Breast epithelium (tissue), 4 donors: ENCODE data around the gene GCN1. TPM values are rescaled to one million over a fixed set of nuclear protein-coding genes. Genes with fewer than 3 reads are reported as not detected.
A peak's percentile ranks its signal among the peaks of the same experiment; 100 is the strongest.

Experiments
- DNase-seq, 2 donors: peaks; one replicate each; pipeline ENCODE4 v3.0.0-alpha.2; 2019; ENCODE audit warnings: low spot score in 2 of 2
- H3K27ac ChIP-seq, 2 donors: fragments of 200-600 bp; sonication (generic) in 1 of 2; one replicate each; pipeline ENCODE4 v1.5.1; 2016 to 2019; ENCODE audit warnings: mild to moderate bottlenecking in 1 of 2
- H3K27me3 ChIP-seq, 2 donors: fragments of 200-600 bp; sonication (generic) in 1 of 2; one replicate each; pipeline versions ENCODE4 v1.5.1 to v1.6.0; 2017 to 2019; ENCODE audit warnings: control low read depth in 1 of 2, mild to moderate bottlenecking in 1 of 2
- H3K36me3 ChIP-seq: fragments of 200-600 bp; one replicate; pipeline ENCODE4 v1.5.1; 2019
- H3K4me1 ChIP-seq, 2 donors: fragments of 200-600 bp; sonication (generic); one replicate each; pipeline ENCODE4 v1.5.1; 2016 to 2019; ENCODE audit warnings: control low read depth in 1 of 2
- H3K4me3 ChIP-seq, 3 donors: fragments of 200-600 bp; sonication (generic); 1 replicate in 2 of 3; 2 replicates in 1 of 3; pipeline ENCODE4 v1.5.1; 2016 to 2019; ENCODE audit warnings: mild to moderate bottlenecking in 3 of 3, moderate library complexity in 2 of 3
- H3K9me3 ChIP-seq, 2 donors: fragments of 200-600 bp; sonication (generic) in 1 of 2; one replicate each; pipeline ENCODE4 v1.5.1; 2016 to 2019; ENCODE audit warnings: control low read depth in 1 of 2
- POLR2A ChIP-seq: fragments of 450-650 bp; IDR thresholded peaks from one replicate; pipeline ENCODE4 v1.6.1; 2016; ENCODE audit warnings: antibody characterized with exemption, mild to moderate bottlenecking, moderate library complexity
- POLR2AphosphoS5 ChIP-seq, 3 donors: sonication (generic); formaldehyde crosslinking; IDR thresholded peaks; one replicate each; pipeline ENCODE4 v1.6.1; 2017; ENCODE audit warnings: antibody characterized with exemption in 3 of 3
- intact Hi-C: fragments of 100-400 bp; cut with DNase I; formaldehyde crosslinking; loops from one replicate; pipeline ENCODE4 v1.15.1; 2023; ENCODE audit warnings: low total_unique reads
- total RNA-seq, 3 donors: library from RNA; depleted of rRNA; stranded (reverse); fragments of >200 nt; gene quantifications; one replicate each; pipeline ENCODE4 v1.1.0, GENCODE V29; 2016
- TF ChIP-seq, protein P1 (sequence below), 3 donors: fragments of 450-650 bp; IDR thresholded peaks; one replicate each; pipeline ENCODE4 v1.5.1; 2016 to 2017; ENCODE audit warnings: antibody characterized with exemption in 3 of 3, mild to moderate bottlenecking in 3 of 3, moderate library complexity in 3 of 3

The GCN1 gene
- total RNA-seq, 3 donors from 2014 or later: 50.1 to 79.6 (median 73.4) TPM

DNA sequence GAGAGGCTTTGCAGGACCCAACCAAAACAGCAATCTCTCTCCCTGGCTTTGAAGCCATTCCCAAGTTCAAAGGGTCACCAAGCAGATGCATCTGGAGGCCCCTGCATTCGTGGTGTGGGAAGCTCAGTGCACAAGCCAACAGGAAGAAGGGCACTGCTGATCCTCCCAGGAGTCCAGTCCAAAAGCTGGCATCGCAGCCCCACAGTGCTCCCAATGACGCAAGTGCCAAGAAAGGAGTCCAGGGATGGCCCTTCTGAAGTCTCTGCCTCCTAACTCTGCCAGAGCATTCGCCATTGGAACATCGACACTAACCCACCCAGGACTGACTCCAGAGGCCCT lies 45.9 kb upstream of the GCN1 start:
- Histone ChIP-seq H3K27ac (peak overlapping the region; percentile 68 to 82), H3K4me3 (peak overlapping the region in 1 of 3 donors; percentile 19)
- intact Hi-C loops: no loop called here

DNA sequence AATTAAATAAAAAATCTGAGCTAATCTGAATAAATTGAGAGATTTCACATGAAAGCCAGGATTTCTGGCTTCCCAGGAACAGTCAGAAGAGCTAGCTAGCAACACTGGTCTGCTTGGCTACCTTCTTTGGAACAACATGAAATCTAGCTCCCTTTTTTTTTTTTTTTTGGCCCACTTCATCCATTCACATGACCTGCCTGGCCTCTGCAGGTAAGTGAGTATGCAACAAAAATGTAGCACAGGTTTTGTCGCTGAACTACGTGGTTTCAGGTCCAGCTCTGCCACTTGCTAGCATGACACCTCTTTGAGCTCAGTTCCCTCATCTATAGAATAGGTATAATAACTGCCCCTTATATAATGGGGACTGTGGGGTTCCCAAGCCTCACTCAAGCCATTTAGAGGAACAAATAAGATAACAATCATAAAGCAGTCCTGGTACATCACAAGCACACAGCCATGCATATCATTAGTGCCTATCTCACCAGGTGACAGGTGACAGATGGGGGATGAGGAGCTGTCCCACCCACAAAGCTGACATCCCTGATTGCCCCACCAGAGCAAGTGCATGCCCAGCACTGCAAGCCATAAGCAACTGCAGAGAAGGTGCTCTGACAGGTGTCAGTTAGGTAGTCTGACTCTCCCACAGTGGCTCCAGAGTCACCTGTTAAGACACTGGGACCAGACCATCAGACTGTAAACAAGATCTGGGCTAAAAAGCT lies 45.4 kb upstream of the GCN1 start:
- Histone ChIP-seq H3K27me3 (no peaks in the 10 kb centered on the region), H3K4me1 (peaks cover 25 to 27% of the 10 kb centered on the region in 2 donors), H3K9me3 (no peaks in the 10 kb centered on the region), H3K27ac (peak overlapping the region; percentile 68 to 82), H3K4me3 (peak overlapping the region in 1 of 3 donors; percentile 19), H3K36me3 (no peaks in the 10 kb centered on the region)
- TF ChIP-seq, protein P1, sequence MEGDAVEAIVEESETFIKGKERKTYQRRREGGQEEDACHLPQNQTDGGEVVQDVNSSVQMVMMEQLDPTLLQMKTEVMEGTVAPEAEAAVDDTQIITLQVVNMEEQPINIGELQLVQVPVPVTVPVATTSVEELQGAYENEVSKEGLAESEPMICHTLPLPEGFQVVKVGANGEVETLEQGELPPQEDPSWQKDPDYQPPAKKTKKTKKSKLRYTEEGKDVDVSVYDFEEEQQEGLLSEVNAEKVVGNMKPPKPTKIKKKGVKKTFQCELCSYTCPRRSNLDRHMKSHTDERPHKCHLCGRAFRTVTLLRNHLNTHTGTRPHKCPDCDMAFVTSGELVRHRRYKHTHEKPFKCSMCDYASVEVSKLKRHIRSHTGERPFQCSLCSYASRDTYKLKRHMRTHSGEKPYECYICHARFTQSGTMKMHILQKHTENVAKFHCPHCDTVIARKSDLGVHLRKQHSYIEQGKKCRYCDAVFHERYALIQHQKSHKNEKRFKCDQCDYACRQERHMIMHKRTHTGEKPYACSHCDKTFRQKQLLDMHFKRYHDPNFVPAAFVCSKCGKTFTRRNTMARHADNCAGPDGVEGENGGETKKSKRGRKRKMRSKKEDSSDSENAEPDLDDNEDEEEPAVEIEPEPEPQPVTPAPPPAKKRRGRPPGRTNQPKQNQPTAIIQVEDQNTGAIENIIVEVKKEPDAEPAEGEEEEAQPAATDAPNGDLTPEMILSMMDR (IDR thresholded peaks at IDR 0.05): no peak
- TF ChIP-seq POLR2AphosphoS5 (IDR thresholded peaks at IDR 0.05) (no peak), POLR2A (no peak)
- intact Hi-C loops: no loop called here
- DNase-seq: no peak

More for the DNA sequence above, 45.9 kb upstream of the GCN1 start:
- no peak for DNase-seq
- Histone ChIP-seq H3K36me3 (no peaks in the 10 kb centered on the region), H3K27me3 (no peaks in the 10 kb centered on the region), H3K9me3 (no peaks in the 10 kb centered on the region), H3K4me1 (peaks cover 20 to 27% of the 10 kb centered on the region in 2 donors)
- TF ChIP-seq, protein P1 (IDR thresholded peaks at IDR 0.05): no peak
- TF ChIP-seq POLR2A: no peak
- peak in 1 of 3 donors; percentile 22 for TF ChIP-seq POLR2AphosphoS5 (IDR thresholded peaks at IDR 0.05)

DNA sequence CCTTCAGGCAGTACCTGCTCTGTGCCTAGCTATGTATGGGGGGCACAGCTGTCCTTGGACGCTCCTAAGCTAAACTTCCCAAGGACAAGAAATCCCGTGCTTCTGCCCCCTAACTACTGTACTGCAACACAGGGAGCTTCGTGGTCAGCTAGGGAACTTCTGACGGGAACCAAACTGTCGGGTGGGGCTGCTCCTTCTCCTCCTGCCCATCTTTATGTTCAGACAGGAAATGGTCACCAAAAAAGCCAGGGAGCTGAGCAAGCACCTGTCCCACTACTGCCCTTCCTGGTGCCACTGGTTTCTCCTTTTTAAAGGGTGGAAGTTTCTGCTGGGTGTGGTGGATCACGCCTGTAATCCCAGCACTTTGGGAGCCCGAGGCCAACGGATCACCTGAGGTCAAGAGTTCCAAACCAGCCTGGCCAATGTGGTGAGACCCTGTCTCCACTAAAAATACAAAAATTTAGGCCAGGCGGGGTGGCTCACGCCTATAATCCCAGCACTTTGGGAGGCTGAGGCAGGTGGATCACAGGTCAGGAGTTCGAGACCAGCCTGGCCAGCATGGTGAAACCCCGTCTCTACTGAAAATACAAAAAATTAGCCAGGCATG lies 44.4 kb upstream of the GCN1 start:
- no peak for TF ChIP-seq POLR2AphosphoS5 (IDR thresholded peaks at IDR 0.05)
- no peak for TF ChIP-seq POLR2A
- TF ChIP-seq, protein P1 (IDR thresholded peaks at IDR 0.05): no peak
- Histone ChIP-seq H3K36me3 (no peaks in the 10 kb centered on the region), H3K27ac (peak overlapping the region; percentile 74 to 92), H3K9me3 (no peaks in the 10 kb centered on the region), H3K27me3 (no peaks in the 10 kb centered on the region), H3K4me3 (no peak overlapping the region), H3K4me1 (peaks cover 32 to 36% of the 10 kb centered on the region in 2 donors)
- intact Hi-C loops: no loop called here
- no peak for DNase-seq

DNA sequence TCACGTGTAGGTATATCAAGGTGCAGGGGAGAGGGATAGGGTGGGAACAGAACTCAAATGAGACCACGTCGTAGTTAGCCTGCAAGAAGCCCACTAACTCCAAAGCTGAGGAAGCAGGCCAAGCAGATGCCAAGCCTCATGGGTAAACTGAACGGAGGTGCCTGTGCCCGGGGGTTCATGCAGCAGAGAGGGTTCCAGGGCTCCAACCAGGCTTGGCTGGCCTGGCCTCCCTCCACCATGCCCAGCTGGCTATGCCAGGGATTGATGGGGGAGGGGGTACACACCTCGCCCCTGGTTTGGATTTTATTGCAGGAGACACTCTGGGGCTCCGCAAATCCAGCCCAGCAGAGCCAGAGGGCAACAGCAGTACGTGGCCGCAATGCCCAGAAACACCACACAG lies 43.7 kb upstream of the GCN1 start:
- no peaks in the 10 kb centered on the region for H3K9me3 ChIP-seq
- no peaks in the 10 kb centered on the region for H3K27me3 ChIP-seq
- TF ChIP-seq POLR2AphosphoS5 (IDR thresholded peaks at IDR 0.05): no peak
- TF ChIP-seq POLR2A: no peak
- TF ChIP-seq, protein P1 (IDR thresholded peaks at IDR 0.05): no peak
- no peaks in the 10 kb centered on the region for H3K36me3 ChIP-seq
- intact Hi-C loops: no loop called here
- peaks cover 32 to 39% of the 10 kb centered on the region in 2 donors for H3K4me1 ChIP-seq
- peak overlapping the region; percentile 74 to 92 for H3K27ac ChIP-seq
- no peak for DNase-seq
- H3K4me3 ChIP-seq: peak overlapping the region in 2 of 3 donors; percentile 3 to 34
